GM19025 (cell line): ENCODE measurements around the gene CENPO.

Experiments used
- ATAC-seq: cut with Tn5 transposase; IDR thresholded peaks from one replicate; pipeline ENCODE4 v1.9.1; 2021; ENCODE audit warnings: mild to moderate bottlenecking, low read depth, moderate library complexity; ENCODE audit not compliant: unreplicated experiment

Gene CENPO

DNA sequence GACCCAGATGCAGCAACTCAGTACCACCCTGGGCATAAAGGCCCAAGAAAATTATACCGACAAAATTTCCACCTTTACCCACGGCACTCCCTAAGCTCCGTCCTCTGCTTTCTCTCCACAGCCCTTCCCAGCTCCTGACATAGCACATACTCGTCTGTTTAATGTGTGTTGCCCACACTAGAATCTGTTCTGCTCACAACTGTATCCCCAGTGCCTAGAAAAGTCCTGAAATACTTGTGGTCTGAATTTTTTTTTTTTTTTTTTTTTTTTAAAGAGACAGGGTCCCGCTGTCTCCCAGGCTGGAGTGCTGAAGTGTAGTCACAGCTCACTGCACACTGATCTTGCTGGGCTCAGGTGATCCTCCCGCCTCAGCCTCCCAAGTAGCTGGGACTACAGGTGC lies 64.5 kb downstream of the CENPO start:
- ATAC-seq: no peak

DNA sequence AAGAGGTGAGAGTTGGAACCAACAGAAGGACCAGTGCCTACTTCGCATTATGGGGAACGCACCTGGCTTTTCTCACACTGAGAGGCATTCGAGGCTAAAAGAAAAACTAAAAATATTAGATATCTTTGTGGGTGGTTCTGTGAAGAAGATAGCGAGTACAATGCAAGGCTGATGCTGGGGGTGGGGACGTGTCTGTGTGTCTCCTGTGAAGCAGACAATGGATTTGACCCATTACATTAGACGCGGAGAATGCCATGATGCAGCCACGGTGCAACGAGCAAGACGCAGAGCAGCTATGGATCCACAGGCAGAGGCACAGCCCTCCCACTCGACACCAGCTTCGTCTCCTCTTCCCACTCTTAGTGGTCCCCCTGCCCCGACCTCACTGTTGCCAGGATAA lies 65.8 kb downstream of the CENPO start:
- no peak for ATAC-seq

DNA sequence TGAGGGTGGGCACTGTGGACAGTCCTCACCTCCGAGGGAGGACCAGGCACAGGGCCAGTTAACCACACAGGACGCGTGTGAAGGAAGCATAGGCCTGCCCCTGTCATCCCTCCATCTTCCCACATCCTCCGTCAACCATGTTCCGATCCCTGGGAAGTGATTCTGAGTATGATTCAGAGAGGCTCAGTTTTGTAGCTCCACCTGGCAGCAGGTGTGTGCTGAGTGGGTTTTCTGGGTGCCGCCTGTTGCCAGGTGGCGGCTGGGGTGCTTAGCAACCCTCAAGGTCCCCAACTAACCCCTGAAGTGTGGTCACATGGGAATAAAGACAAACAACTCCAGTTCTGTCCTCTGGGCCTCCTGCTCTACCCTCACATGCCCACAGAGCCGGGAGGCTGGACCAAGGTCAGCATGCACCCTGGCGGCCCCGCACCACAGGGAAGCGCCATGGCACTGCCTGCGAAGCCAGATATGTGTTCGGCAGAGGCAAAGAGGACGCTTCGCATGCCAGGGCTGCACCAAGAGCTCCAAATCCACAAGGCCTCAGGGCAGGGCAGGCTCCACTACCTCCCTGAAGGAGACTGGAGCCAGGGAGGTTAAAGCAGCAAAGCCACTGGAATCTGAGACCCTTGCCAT lies 66.9 kb downstream of the CENPO start:
- ATAC-seq: no peak

DNA sequence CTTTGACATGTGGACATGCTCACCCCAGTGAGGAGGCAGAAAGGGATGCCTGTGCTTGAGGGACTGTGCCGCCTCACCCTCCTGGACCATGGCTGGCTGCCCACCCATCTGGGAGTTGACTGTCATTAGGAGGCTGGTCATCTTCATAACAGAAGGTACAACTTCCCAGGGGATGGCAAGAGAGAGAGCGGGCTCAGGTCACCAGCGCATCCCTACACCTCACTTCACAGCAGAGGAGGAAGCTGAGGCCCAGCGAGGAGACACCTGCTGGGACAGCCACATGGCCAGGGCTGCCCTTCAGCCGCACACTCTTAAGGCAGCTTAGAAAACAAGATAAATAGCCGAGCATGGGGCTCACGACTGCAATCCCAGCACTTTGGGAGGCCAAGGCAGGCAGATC lies 67.4 kb downstream of the CENPO start:
- ATAC-seq: no peak

DNA sequence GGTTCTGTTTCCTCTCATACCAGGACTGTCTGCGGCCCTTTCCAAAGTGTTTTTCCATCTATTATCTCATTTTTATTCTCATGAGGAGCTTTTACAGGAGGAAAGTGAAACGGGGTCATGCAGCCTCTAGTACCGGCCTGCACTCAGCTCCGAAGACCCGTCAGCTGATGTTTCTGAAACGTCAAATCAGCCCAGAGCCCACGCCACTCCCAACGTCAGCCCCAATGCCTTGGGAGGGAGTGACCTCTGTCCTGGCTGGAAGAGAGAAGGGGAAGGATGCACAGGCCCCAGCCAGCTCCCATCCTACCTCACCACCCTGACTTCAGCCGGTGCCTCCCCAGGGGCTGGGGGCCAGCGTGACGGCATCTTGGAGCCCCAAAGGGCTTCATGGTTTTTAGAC lies 68.3 kb downstream of the CENPO start:
- ATAC-seq: no peak

DNA sequence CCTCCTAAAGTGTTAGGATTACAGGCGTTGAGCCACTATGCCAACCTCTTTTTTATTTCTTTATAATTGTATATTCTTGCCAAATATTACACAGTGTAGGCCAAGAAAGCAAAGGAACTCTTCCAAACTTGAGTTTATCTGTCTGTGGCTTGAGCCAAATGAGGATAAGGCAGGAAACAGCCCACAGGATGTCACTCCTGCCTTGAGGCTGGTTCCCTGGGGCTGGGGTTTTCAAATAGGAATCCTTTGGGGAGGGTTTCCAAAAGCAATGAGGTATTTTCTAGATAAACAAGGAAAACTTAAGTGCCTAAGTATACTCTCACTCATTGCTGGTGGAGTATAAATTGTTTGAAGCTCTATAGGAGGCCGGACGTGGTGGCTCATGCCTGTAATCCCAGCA lies 70.4 kb downstream of the CENPO start:
- no peak for ATAC-seq

DNA sequence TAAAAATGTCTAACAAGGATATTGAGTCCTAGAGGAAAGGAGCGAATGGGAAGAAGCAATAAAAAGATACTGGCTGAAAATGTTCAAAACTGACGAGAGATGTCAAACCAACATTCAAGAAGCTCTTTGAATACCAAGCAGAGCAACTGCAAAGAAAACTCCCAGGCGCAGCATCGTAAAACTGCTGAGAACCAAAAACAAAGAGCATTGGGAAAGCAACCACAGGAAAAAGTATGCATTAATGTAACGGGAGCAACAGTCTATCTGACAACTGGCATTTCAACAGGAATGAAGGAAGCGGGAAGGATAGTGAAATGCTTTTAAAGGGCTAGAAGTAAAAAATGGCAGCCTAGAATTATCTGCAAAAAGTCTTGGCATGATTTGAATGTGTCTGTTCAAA lies 73.7 kb downstream of the CENPO start:
- ATAC-seq: no peak

DNA sequence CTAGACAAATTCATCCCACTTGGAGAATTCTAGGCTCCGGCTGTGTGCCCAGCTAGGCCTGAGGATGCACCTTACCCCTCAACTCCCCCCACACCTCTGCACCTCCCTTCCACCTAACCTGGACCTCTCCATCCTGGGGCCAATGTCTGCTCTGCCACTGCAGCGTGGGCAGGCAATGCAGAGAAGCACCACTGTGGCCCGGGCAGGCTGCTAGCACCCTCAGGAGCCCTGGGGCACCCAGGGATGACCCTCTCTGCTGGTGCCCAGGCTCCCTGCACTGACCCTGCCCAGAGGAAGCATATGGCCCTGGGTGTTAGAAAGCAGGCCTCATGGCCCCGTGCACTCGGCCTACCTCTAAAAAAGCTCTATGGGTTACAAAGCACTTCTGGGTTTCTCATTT lies 77.2 kb downstream of the CENPO start:
- ATAC-seq: no peak

DNA sequence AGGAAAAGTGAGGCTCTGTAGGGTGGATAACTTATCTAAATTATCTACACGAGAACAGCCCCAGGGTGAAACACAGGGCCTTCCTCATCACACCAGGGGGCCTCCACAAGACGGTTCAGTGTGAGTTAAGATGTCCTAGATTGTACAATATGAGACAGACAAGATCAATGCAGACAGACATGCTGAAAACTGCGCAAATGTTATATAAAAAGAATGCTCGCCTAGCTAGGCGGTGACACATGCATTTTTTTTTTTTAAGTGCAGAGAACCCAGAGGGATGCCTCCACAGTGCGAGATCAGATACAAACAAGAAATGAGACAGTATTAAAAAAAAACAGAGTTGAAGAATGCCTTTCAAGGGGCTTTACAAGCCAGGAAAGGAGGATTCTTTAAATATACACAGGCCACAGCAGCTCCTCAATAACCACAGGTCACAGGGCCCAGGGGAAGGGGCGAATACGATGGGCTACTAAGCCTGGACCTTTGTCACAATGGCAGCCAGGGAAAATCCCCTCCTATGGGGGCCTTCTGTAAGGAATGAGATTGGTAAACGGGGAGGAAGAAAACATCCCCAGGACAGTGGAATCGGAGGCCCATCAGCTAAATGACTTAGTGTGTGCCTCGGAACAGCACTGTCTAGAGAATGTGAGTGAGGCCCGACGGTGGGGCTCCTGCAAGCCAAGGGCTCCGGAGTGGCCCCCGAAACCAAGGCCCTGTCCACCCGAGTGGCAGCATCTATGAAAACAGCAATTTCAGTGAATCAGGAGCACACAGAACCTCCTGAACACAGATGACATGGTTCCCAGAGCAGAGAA lies 77.9 kb downstream of the CENPO start:
- ATAC-seq: no peak

DNA sequence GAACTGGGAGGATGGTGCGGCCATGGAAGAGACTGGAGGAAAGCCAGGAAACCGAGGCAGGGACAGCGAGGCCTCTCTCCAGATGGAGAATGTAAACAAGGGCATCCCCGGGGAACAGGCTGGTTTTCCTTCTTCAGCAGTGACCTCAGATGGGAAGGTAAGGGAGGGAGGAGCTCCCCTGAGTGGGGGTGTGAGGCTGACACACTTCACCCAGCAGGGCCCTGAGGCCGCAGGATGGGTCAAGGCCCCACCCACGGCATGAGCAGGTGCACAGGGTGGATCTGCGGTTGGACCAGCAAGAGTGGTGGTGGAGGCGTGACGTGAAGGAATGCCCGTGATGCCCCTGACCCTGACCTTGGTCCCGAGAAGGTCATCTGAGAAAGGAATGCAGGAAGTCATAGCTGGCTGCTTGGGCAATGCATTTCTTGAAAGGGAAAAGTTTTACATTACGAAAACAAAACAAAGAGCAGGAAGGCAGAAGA lies 78.7 kb downstream of the CENPO start:
- ATAC-seq: no peak
